Left forelimb (tissue), 1 donor: ENCODE results near the gene C19orf73.
A peak's percentile ranks its signal among the peaks of the same experiment; 100 is the strongest.

ENCODE experiments used
- DNase-seq: peaks from one replicate; pipeline ENCODE4 v3.0.0-alpha.2; 2018; ENCODE audit warnings: low spot score

Gene C19orf73, protein sequence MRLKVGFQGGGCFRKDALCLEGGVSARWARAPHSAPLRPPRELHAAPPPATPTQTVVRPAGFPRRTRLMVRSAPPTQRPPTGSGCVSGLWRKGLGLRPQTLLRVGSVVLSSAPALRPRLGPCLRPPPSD

DNA sequence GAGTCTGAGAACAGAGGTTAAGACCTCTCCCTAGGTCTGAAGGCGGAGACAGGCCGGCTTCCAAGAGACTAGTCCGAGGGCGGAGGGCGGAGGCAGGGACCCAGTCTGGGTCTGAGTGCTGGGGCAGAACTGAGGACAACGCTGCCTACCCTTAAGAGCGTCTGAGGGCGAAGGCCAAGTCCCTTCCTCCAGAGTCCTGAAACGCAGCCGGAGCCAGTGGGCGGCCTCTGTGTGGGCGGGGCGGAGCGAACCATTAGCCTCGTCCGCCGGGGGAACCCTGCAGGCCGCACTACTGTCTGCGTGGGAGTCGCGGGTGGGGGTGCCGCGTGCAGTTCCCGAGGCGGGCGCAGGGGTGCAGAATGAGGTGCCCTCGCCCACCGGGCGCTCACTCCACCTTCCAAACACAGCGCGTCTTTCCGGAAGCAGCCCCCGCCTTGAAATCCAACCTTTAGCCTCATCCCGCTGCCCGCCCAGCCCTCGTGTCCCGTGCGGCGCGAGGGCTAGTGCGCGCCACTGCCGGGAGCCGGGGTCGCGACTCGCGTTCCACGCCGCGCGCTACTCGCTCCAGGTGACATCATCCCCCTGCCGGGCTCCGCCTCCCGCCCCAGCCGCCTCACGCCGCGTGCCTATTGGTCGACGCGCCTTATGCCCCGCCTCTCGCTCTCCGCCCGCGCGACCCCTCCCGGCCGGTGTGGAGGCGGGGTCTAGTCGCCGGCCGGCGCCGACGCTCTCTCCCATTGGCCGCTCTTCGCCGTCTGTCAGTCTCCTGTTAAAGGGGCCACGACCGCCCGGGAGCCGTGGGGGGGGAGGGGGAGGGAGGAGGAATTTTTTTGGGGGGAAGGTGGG is at the start of gene C19orf73:
Gene C19orf73, minus strand, starts transcription at position 579 of the 846 bp plus-strand sequence. Its CDS starts 121 bp downstream, at position 458.
- DNase-seq: peak; percentile 95

DNA sequence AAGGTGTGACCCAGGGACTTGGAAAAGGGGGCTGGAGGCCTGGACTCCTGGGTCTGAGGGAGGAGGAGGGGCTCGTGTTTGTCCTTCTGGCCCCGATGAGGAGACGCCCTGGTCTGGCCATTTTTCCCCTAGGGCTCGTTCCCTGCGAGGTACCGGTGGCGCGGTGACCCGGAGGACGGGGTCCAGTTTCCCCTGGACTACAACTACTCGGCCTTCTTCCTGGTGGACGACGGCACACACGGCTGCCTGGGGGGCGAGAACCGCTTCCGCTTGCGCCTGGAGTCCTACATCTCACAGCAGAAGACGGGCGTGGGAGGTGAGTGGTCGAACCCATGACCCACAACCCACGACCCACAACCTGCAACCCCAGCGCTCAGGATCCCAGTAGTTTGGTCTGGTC is 49.5 kb upstream of the C19orf73 start:
- no peak for DNase-seq

DNA sequence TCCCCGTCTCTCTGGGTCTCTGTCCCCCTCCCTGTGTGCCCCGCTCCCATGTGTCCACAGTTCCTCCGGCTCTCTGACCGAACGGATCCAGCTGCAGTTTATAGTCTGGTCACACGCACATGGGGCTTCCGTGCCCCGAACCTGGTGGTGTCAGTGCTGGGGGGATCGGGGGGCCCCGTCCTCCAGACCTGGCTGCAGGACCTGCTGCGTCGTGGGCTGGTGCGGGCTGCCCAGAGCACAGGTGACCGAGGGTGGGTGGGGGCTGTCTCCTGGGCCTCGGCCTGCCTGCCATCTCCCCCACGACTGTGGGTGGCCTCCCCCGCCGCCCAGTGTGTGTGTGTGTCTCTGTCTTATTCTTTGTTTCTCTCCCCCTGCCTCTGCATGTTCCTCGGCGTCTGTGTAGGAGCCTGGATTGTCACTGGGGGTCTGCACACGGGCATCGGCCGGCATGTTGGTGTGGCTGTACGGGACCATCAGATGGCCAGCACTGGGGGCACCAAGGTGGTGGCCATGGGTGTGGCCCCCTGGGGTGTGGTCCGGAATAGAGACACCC is 49.0 kb upstream of the C19orf73 start:
- DNase-seq: no peak

DNA sequence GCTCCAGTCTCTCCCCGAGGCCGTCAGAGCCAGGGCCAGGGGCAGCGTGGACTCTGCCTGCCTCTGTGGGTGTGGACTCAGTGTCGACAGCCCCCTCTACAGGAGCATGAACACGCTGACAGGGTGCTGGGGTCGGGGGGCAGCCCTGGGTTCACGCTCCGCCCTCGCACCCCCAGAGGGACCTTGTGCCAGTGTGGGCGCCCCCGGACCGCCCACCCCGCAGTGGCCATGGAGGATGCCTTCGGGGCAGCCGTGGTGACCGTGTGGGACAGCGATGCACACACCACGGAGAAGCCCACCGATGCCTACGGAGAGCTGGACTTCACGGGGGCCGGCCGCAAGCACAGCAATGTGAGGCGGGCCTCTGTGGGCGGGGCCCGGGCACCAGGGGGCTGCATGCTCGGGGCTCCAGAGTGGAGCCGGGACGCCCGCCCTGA is 46.9 kb upstream of the C19orf73 start:
- no peak for DNase-seq

DNA sequence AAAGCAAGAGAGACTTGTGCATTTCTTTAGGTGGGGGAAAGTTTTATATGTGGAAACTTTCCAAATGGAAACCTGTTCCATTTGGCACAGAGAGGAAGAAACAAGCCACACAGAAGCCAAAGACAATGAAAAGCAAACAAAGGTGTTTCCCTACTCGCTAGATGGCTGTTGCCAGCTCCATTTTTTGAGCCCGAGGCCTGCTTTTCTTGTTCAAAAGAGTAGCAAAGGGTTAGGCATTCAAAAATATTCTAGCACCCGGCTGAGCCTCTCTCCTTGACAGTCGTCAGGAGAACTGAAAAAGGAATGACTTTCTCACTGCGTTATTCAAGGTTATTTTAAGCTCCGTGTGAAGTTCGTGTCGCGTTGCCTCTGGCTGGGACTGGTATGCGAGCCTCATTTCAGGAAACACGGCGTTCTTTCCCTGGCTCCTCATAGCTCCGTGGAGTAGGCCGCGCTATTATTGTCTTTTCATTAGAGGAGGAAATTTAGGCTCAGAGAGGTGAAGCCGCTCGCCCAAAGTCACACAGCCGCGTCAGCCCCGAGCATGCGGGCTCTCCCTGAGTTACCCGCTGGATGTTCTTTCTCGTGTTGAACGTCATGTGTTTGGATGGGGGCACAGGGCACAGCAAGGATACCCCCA is 46.3 kb upstream of the C19orf73 start:
- no peak for DNase-seq

DNA sequence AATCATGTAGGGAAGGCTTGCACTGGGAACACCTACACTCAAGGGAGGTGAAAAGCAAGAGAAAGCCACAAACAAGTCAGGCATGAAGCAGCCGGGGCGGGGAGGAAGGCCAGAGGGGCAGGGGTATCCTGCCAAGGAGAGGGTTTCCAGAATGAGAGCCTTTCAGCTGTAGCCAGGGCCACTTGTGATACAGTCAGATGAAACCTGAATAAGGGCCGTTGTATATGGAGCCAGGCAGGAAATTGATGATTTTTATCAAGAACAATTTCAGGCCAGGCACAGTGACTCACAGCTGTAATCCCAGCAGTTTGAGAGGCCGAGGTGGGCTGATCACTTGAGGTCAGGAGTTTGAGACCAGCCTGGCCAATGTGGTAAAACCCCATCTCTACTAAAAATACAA is 43.0 kb upstream of the C19orf73 start:
- DNase-seq: no peak

DNA sequence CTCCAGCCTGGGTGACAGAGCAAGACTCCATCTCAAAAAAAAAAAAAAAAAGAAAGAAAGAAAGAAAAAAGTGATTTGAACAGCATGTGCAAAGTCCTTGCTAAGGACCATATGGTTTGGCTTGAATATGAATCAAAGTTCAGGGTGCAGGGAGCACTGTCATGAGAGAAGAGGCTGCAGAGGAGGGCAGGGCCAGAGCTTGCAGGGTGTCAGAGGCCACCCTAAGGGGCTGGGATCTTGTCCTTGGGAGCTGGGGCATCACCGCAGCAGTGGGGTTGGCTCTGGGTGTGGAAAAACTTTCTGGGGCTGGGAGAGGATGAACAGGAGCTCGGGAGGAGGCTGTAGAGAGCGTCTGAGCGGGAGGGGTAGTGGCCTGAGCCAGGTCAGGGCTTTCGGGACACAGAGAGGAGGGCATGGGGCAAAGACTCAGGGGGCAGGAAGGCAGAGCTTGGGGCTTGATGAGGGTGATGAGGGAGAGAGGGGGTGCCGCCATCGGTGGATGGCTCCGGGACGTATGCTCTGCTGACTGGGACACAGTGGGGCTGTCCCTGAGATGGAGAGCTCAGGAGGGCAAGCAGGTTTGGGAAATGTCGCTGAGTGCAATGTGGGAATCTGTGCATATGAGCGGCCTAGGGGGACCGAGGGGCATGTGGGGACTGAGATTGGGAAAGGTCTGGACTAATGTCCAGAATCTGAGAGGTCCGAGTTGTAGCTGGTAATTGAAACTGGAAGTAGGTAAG is 41.7 kb upstream of the C19orf73 start:
- DNase-seq: no peak

DNA sequence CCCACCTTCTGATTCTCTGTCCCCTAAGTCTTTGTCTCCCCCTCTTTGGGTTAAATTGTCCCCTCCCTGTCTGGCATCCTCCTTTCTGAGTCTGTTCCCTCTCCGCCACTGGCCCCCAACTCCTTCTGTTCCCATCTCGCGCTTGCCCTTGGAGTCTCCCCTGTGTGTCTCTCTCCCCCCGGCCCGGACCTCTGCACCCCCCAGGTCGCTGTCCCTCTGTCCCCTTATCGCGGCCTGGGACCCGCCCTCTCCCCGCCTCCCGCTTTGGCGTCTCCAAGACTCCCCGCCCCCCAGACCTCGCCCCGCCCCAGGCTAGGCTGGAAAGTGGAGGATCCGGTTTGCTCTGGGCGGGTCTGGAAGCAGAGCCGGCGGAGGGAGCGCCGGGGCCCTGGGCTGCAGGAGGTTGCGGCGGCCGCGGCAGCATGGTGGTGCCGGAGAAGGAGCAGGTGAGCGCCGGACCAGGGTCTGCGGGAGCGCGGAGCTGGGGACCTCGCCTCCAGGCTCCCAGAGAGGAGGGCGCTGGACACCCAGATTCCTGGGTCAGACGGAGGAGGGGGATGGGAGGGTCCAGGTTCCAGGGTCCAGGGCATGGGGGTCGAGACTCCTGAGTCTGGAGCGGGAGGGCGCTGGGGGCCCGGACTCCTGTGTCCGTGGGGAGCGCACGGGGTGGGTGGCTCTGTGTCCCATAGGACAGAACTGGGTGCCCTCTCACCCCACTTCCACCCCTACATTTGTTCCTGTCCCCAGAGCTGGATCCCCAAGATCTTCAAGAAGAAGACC is 38.7 kb upstream of the C19orf73 start, which contains the start of gene TRPM4:
Gene TRPM4, plus strand, starts transcription at position 348 of the 780 bp plus-strand sequence. Its CDS starts 75 bp downstream, at position 423.
- DNase-seq: peak; percentile 92

DNA sequence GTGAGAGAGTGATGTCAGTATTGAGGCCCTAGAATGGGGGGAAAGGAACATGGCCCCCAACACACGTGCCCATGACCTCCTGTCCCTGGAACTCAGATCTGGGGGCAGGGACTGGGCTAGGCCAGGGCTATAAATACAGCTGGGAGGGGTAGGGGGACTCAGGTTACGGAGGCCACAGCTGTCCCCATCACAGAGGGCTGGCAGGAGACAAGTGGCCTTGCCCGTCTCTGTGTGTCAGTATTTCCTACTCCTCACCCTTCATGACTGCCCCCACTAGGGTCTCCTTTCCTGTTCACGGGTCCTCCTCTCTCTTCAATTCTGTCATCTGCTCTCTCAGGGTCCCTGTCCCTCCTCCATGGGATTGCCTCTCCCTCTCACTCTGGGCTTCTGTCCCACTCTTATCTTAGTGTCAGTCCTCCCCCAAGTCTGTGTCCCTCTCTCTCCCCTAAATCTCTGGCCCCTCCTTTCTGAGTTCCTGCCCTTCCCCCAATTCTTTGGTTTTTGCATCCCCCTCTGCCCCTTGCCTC is 36.9 kb upstream of the C19orf73 start:
- no peak for DNase-seq

DNA sequence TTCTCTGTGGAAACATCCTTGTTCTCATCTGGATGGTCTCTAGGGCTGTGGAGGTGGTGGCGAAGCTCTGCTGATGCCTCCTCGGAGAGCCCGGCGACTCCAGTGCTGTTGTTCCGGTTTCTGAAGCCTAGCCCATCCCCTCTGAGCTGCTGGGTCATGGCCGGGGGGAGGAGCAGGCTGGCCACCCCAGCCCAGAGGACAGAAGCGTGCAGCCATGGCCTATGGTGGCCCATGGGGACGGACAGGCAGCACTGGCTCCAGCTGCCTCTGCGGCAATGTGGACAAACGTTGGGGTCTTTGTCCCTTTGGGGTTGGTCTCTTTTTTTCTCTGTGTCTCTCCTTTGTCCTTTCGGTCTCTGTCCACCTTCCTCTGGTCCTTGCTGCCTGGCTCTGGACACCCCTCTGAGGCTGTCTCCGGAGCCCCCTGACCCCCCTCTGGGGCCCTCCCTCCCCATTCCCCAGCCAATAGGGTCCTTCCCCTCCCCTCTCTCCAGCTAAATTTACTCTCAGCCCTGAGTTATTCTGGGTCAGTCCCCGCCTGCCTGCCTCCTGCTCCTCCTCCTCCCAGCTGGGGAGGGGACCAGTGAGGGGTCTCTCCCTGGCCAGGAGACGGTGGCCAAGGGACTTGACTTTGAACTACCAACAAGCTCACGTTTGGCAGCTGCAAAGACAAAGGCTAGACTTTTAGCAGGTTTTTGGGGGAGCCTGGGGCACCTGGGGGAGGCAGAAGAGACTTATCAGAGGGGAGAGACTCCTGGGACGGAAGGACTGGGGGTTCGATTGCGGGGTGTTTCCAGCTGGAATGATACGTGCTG is 36.3 kb upstream of the C19orf73 start, which contains the start of gene HRC:
Gene HRC, minus strand, starts transcription at position 392 of the 815 bp plus-strand sequence. Its CDS starts 159 bp downstream, at position 233.
- DNase-seq: peak; percentile 68

DNA sequence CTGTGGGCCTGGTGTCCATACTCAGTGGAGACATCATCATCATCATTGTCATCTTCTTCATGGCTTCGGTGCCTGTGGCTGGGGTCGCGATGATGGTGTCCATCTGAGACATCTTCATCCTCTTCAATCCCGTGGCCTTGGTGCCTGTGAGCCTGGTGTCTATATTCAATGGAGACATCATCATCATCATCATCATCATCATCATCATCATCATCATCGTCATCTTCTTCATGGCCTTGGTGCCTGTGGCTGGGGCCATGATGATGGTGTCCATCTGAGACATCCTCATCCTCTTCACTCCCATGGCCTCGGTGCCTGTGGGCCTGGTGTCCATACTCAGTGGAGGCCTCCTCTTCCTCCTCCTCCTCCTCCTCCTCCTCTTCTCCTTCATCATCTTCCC is 35.3 kb upstream of the C19orf73 start:
- no peak for DNase-seq

DNA sequence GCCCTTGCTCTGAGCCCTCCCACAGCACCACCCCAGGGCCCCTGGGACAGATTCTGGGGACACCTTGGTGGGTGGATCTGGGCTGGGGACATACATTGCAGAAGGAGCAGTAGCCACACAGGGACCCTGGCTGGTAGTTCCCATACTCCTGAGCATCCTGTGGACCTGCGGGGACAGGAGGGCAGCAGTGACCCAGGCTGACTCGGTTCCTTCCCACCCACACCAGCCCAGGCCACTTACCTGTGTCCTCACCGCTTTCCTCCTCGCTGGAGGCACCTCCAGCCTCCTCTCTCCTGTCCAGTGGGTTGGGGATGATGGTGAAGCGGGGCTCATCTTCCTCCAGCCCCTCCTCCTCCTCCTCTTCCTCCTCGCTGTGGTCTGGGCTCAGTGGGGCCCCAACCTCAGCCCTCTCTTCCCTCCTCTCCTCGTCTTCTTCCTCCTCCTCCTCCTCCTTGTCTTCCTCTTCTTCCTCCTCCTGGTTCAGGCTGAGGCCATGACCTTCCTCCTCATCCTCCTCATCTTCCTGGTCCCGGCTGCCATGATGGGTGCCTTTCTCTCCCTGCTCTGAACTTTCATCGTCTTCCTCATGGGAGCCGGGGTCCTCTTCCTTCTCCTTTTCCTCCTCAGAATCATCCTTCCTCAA is 34.3 kb upstream of the C19orf73 start:
- no peak for DNase-seq

DNA sequence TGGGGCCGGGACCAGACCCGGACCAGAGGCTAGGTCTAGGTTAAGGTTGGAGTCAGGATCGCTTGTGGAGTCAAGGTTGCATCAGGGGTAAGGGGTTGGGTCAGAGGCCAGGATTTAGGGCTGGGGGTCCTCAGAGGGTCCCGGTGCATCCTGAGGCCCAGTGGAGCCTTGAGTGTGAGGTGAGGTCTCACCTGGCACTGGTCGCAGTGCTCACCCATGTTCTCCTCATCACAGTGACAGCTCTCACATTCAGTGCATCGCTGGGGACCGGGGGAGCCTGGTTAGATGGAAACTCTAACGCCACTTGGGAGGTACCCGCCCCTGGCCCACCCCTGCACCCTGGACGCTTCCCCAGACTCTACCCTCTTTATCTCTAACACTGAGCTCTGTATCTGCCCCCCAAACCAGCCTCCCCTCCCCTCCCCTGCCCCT is 33.2 kb upstream of the C19orf73 start:
- no peak for DNase-seq

DNA sequence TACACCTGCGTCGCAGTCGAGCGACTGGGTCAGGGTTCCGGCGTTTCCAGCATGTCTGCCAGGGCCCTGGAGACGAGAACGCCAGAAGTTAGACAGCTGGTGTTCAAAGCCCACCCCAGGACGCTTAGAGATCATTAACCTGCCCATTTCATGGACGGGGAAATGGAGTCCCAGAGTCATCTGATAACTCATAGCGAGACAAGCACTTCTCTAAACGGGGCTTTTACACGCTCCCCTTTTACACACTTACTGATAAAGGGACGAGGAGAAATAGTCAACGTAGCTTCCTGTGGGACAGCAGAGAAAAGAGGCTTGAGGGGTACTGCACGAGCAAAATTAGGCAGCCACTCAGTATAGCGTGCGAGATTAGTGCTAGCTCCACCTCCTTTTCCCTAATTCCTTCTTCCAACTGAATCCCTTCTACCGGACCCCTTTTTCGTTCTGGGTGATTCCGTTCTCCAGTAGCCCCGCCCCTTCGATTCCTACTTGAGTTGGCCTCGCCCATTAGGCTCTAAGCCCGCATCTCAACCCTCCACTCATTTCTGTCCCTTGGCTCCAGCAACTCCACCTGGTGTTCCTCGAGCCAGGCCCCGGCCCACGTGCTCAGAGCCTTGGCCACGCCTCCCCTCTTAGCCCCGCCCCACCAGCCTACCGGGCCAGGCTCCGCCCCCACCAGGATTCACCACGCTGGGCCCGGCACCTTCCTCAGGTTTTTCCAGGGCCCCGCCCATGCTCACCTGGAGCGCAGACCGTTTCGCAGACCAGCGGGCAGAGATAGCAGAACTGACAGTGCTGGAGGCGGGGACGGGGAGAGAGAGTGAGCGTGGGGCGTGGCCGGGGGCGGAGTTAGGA is 32.5 kb upstream of the C19orf73 start:
- peak; percentile 74 for DNase-seq

DNA sequence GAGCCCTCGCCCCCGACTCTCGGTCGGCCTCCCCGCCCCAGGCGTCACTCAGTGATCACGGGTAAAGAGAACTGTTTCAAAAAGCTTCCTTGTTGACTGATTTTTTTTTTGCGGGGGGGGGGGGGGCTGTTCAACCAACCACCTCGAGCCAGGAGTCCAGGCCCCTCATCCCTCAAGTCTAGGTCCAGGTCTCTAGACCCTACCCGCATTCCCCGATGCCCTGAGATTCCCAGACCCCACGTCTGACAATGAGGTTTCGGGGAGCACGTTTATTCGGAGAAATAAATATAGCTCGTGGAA is 32.0 kb upstream of the C19orf73 start:
- no peak for DNase-seq

DNA sequence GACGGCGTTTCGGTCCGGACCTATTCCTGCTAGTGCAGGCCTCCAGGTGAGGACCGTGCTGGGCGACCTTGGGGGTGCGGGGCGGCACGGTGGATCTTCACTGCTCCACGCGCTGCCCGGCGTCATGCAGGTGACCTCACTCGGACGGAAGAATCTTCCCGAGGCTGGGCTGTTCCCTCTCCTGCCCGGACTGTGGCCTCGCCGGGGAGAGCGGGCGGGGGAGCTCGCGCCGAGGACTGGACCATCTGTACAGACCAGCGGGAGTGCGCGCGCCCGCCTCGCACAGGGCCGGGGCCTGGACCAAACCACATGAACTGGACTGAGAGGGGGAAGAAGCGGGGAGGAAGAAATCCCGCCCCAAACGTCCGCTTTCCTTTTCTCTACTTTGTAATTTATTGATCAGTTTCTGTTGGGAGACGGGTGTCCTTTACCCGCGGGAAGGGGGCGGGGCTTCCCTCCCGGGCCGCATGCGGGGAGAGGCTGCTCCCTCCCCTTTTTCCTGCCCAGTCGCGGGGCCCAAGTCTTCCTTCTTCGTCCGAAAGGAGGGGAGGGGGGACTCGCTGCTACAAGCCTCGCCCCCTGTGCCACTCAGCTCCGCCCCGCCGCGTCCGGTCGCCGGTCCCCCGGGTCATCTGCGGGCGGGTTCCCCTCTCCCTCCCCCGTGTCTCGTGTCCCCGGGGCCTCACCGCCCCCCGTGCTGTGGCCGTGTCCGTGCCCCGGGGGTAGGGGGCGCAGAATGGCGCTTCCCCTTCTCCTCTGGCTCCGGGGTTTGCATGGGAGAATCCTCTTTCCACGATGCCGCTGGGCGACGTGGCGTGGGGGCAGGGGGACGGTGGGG is 31.4 kb upstream of the C19orf73 start:
- peak; percentile 94 for DNase-seq

DNA sequence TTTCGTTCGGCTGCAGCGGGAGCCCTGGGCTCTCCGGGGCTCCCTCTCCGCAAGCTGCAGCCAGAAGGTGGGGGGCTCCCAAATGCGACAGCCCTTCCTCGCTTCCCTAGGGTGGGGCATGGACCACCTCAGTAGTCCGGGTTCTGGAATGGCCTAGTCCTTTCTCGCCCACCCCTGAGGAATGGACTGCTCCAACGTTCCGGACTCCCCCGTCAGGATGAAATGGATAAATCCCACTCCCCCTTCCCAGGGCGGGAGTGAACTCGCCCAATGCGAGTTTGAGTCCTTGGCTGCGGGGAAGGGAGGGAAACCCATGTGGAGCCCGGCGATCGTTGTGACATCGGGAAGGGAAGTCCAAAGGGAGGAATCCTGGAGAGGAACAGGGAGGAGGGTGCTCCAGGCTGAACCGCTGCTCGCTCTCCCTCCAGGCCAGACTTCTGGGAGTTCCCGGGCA is 30.7 kb upstream of the C19orf73 start:
- peak; percentile 91 for DNase-seq
